ENCODE data around the gene DCAF8L2.

DNA sequence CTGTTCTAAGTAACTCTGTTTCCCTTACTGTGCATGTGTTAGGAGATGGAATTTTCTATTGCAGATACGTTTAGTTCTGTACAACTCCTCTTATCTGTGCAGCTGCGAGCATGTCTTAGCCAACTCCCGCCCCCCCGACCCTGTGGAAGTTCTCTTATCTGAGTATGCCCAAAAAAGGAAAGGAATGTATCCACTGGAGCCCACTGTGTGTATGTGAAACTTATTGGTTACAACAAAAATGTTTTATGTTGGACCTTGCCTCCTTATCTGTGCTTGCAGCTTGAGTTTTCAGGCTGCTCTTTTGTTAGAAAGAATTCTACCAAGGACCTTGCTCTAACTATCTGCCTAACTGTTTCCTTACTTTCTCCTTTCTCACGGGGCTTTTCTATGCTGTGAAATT lies 24.2 kb upstream of the DCAF8L2 start:
- TF ChIP-seq POLR2AphosphoS5 (IDR thresholded peaks at IDR 0.05) (no peak), POLR2A (IDR thresholded peaks at IDR 0.05) (no peak), EP300 (IDR thresholded peaks at IDR 0.05) (no peak)
- TF ChIP-seq, protein P1, sequence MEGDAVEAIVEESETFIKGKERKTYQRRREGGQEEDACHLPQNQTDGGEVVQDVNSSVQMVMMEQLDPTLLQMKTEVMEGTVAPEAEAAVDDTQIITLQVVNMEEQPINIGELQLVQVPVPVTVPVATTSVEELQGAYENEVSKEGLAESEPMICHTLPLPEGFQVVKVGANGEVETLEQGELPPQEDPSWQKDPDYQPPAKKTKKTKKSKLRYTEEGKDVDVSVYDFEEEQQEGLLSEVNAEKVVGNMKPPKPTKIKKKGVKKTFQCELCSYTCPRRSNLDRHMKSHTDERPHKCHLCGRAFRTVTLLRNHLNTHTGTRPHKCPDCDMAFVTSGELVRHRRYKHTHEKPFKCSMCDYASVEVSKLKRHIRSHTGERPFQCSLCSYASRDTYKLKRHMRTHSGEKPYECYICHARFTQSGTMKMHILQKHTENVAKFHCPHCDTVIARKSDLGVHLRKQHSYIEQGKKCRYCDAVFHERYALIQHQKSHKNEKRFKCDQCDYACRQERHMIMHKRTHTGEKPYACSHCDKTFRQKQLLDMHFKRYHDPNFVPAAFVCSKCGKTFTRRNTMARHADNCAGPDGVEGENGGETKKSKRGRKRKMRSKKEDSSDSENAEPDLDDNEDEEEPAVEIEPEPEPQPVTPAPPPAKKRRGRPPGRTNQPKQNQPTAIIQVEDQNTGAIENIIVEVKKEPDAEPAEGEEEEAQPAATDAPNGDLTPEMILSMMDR (IDR thresholded peaks at IDR 0.05): no peak
